Measurements from ENCODE around the gene TP53INP2. TPM values are rescaled to one million over a fixed set of nuclear protein-coding genes. Genes with fewer than 3 reads are reported as not detected.

TP53INP2 gene
- total and polyA plus RNA-seq, 2 of the 13 experiments (the other 11 are each of a cell fraction or from before 2014, with no cell fraction given) = 5.2 to 18.8 TPM

GRCh38 chr20:34704177-34705007, at the start of gene TP53INP2 (continued):
- TF ChIP-seq, protein P1, sequence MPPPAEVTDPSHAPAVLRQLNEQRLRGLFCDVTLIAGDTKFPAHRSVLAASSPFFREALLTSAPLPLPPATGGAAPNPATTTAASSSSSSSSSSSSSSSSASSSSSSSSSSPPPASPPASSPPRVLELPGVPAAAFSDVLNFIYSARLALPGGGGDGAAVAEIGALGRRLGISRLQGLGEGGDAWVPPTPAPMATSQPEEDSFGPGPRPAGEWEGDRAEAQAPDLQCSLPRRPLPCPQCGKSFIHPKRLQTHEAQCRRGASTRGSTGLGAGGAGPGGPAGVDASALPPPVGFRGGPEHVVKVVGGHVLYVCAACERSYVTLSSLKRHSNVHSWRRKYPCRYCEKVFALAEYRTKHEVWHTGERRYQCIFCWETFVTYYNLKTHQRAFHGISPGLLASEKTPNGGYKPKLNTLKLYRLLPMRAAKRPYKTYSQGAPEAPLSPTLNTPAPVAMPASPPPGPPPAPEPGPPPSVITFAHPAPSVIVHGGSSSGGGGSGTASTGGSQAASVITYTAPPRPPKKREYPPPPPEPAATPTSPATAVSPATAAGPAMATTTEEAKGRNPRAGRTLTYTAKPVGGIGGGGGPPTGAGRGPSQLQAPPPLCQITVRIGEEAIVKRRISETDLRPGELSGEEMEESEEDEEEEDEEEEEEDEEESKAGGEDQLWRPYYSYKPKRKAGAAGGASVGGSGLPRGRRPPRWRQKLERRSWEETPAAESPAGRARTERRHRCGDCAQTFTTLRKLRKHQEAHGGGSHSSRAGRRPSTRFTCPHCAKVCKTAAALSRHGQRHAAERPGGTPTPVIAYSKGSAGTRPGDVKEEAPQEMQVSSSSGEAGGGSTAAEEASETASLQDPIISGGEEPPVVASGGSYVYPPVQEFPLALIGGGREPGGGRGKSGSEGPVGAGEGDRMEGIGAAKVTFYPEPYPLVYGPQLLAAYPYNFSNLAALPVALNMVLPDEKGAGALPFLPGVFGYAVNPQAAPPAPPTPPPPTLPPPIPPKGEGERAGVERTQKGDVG (CRISPR knock-in tag; IDR thresholded peaks at IDR 0.05; ENCODE audit: borderline replicate concordance) = peak; percentile 84
- no peak; the same call in 1 of the 2 replicates for TF ChIP-seq TARDBP (CRISPR knock-in tag; IDR thresholded peaks at IDR 0.05)
- no peak for TF ChIP-seq ZFP36 (IDR thresholded peaks at IDR 0.05; ENCODE audit: borderline replicate concordance, low read depth, low read length, partially characterized antibody)
- TF ChIP-seq THAP11 (CRISPR knock-in tag; IDR thresholded peaks at IDR 0.05) = peak; percentile 62
- no peak for TF ChIP-seq AHDC1 (CRISPR knock-in tag; IDR thresholded peaks at IDR 0.05; ENCODE audit: borderline replicate concordance)
- no peak; the same call in 1 of the 2 replicates for TF ChIP-seq ZBTB7A (CRISPR knock-in tag; IDR thresholded peaks at IDR 0.05)
- TF ChIP-seq, protein P2, sequence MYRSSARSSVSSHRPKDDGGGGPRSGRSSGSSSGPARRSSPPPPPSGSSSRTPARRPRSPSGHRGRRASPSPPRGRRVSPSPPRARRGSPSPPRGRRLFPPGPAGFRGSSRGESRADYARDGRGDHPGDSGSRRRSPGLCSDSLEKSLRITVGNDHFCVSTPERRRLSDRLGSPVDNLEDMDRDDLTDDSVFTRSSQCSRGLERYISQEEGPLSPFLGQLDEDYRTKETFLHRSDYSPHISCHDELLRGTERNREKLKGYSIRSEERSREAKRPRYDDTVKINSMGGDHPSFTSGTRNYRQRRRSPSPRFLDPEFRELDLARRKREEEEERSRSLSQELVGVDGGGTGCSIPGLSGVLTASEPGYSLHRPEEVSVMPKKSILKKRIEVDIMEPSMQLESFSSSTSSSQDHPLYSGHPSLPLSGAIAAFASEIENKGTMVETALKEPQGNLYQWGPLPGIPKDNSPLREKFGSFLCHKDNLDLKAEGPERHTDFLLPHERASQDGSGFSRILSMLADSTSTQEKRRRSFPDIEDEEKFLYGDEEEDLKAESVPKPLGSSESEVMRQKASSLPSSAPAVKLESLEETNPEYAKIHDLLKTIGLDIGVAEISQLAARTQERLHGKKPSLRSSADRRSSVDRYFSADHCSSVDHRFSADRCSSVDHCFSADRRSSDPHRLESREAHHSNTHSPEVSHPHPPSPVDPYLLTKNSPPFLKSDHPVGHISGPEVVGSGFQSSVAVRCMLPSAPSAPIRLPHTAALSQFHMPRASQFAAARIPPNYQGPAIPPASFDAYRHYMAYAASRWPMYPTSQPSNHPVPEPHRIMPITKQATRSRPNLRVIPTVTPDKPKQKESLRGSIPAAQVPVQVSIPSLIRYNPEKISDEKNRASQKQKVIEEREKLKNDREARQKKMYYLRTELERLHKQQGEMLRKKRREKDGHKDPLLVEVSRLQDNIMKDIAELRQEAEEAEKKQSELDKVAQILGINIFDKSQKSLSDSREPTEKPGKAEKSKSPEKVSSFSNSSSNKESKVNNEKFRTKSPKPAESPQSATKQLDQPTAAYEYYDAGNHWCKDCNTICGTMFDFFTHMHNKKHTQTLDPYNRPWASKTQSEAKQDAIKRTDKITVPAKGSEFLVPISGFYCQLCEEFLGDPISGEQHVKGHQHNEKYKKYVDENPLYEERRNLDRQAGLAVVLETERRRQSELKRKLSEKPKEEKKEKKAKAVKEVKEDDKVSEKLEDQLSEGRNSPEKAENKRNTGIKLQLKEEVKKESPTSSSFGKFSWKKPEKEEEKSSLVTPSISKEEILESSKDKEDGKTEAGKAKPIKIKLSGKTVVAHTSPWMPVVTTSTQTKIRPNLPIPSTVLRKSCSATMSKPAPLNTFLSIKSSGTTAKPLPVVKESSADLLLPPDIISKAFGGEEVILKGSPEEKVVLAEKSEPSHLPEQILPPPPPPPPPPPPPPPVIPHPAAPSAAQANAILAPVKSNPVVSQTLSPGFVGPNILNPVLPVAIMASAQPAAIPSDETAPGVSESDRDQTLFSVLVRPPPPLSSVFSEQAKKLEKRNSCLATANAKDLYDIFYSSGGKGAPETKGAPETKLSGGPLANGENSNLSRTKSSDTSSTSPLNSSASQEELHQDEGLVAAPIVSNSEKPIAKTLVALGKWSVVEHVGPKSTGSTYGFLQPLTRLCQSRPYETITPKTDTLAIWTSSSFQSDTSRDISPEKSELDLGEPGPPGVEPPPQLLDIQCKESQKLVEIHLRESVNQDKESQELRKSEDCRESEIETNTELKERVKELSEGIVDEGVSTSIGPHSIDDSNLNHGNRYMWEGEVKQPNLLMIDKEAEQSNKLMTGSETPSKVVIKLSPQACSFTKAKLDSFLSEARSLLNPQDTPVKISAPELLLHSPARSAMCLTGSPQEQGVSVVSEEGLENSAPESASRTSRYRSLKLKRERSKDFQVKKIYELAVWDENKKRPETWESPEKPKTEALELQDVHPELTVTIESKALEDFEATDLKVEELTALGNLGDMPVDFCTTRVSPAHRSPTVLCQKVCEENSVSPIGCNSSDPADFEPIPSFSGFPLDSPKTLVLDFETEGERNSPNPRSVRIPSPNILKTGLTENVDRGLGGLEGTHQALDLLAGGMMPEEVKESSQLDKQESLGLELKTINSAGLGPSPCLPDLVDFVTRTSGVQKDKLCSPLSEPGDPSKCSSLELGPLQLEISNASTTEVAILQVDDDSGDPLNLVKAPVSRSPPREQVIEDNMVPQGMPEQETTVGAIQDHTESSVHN (CRISPR knock-in tag; IDR thresholded peaks at IDR 0.05) = no peak
- TF ChIP-seq IRX3 (CRISPR knock-in tag; IDR thresholded peaks at IDR 0.05; ENCODE audit: borderline replicate concordance, low read depth) = no peak
